Pons (tissue), 1 donor: Measurements from ENCODE around the gene CCER1.

ENCODE experiments used
- DNase-seq: peaks from one replicate; pipeline ENCODE4 v3.0.0-alpha.2; 2016; ENCODE audit warnings: low spot score

Gene CCER1

DNA sequence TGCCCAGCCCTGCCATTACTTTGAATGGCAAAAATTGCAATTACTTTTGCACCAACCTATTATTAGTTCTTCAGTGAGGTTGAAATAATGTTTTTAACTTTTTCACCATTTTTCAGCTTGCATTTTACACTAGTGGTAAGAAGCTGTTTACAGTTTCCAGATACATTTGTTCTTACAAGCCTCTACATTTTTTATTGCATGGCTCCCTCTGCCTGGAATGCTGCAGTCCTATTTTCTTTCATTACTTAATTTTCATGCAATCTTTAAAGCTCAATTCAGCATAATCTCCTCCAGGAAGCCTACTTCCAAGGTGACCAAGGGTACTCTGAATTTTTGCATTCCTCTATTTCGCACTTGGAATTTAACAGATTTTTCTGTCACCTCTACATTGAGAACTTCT, 33.4 kb downstream of the CCER1 start:
- no peak for DNase-seq

- no peak for DNase-seq
These were observed 34.8 kb downstream of the CCER1 start for GRCh38 chr12:90920222-90920621.

GRCh38 chr12:90917431-90917830, 37.5 kb downstream of the CCER1 start:
- DNase-seq, result no peak

DNA sequence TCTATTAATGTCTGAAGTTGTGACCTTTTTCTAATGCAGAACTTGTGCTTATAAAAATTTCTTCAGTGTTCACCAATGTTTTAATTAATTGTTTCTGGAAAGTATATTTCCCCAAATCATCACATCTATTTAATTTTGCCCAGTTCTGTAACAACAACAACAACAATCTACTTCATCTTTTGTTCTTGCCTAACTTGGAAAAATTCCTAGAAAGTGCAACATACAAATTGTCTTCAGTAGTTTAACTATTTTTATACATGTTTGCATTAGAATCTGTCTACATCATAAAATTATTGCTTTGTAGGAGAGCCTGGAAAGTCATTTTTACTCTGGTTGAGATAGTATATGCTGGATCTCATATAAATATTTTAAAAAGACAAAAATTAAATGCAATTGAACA, 38.5 kb downstream of the CCER1 start:
- DNase-seq, result no peak

DNA sequence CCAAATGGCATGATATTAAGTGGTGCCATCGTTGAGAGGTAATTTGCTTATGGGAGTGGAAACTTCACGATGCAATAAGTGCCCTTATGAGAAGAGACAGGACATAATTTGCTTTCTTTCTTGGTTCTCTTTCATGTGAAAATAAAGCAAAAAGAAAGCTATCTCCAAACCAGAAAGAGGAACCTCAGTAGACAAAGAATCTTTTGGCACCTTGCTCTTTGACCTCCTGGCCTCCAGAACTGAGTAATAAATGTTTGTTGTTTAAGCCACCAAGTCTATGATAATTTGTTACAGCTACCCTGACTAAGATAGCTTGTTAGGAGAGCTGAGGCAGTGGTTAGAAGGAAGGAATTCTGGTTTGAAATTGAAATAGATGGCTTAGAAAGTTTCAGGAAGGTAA, 39.6 kb downstream of the CCER1 start:
- no peak for DNase-seq

DNA sequence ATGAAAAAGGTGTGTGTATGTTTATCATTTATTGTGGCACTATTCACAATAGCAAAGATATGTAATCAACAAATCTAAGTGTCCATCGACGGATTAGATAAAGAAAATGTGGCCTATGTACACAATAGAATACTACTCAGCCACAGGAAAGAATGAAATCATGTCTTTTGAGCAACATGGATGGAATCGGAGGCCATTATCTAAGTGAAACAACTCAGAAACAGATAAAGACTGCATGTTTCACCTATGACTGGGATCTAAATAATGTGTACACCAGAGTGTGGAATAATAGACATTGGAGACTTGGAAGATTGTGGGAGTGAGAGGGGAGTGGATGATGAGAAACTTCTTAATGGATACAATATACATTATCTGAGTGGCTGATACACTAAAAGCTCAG, 44.0 kb downstream of the CCER1 start:
- no peak for DNase-seq

GRCh38 chr12:90909069-90909770, 45.8 kb downstream of the CCER1 start:
- peak; percentile 47 for DNase-seq

DNA sequence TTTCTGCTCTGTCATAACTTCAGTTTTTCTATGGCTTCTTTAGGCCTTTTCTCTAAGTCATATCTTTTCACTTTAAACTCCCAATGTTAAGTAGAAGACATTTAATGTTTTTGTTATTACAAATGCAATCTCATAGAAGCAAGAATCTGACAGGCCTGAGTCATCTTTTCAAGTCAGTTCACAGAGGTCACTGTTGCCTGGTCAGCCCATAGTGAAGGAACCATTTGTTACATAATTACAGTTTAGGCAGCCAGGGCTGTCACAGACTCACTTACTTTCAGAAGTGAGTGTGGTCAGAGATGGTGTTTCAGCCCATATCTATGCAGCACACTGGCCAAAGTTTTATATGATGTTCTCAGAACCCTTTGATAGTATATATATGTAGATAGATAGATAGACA, 46.5 kb downstream of the CCER1 start:
- no peak for DNase-seq

GRCh38 chr12:90905691-90906370, 49.1 kb downstream of the CCER1 start:
- DNase-seq, result no peak

DNA sequence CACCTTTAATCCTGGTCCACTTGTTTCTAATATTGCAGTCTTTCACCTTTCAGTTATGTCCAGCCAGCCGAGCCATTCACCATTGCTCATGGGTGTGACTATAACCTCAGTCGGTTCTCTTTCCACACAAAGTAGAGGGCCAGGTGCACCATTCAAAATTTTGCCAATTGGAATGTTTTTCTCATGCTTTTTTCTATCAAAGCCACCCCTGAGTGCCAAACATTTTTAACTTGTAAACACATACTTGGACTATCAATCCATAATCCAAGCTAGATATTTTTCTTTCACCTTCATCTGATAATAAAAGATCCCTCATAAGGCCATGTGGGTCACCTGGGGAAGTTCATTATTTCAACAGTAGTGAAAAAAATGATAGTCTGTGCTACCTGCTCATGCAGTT, 52.4 kb downstream of the CCER1 start:
- no peak for DNase-seq
